Activated gamma-delta T cell (primary cell): ENCODE results near the gene AGBL4.

Source experiments
- DNase-seq: peaks from one replicate; lab custom pipeline; 2025; lab: John Stamatoyannopoulos, UW

The AGBL4 gene

GRCh38 chr1:48830715-48831114 is 1193.0 kb downstream of the AGBL4 start:
- no peak for DNase-seq

- no peak for DNase-seq
Observed at GRCh38 chr1:48829446-48829845, 1194.3 kb downstream of the AGBL4 start.

GRCh38 chr1:48823168-48823567 is 1200.6 kb downstream of the AGBL4 start:
- no peak for DNase-seq

- DNase-seq, result no peak
Observed at GRCh38 chr1:48820491-48820890, 1203.3 kb downstream of the AGBL4 start.

- DNase-seq, result no peak
Observed at GRCh38 chr1:48817505-48818114, 1206.1 kb downstream of the AGBL4 start.

- DNase-seq, result no peak
Observed at GRCh38 chr1:48810740-48811139, 1213.0 kb downstream of the AGBL4 start.

GRCh38 chr1:48808496-48808895 is 1215.3 kb downstream of the AGBL4 start:
- no peak for DNase-seq

- no peak for DNase-seq
Observed at GRCh38 chr1:48807554-48808260, 1216.0 kb downstream of the AGBL4 start.

- DNase-seq, result no peak
Observed at GRCh38 chr1:48803474-48803873, 1220.3 kb downstream of the AGBL4 start.

- no peak for DNase-seq
Observed at GRCh38 chr1:48794816-48795215, 1228.9 kb downstream of the AGBL4 start.

- DNase-seq, result no peak
Observed at GRCh38 chr1:48793863-48794262, 1229.9 kb downstream of the AGBL4 start.

- no peak for DNase-seq
Observed at GRCh38 chr1:48792961-48793360, 1230.8 kb downstream of the AGBL4 start.

- no peak for DNase-seq
Observed at GRCh38 chr1:48790397-48790796, 1233.4 kb downstream of the AGBL4 start.

- DNase-seq, result no peak
Observed at GRCh38 chr1:48789903-48790302, 1233.9 kb downstream of the AGBL4 start.

- no peak for DNase-seq
Observed at GRCh38 chr1:48785869-48786268, 1237.9 kb downstream of the AGBL4 start.

GRCh38 chr1:48784301-48784700 is 1239.5 kb downstream of the AGBL4 start:
- no peak for DNase-seq

- DNase-seq, result no peak
Observed at GRCh38 chr1:48777219-48777895, 1246.4 kb downstream of the AGBL4 start.

- peak; percentile 23 for DNase-seq
Observed at GRCh38 chr1:48776393-48777218, 1247.1 kb downstream of the AGBL4 start, which contains the start of gene BEND5. TSS of gene BEND5 (minus strand) at chr1:48776891. CDS start at chr1:48776831, 60 bp downstream.

GRCh38 chr1:48775831-48776392 is 1247.8 kb downstream of the AGBL4 start:
- no peak for DNase-seq

- no peak for DNase-seq
Observed at GRCh38 chr1:48773133-48773532, 1250.6 kb downstream of the AGBL4 start.

GRCh38 chr1:48772211-48772610 is 1251.5 kb downstream of the AGBL4 start:
- no peak for DNase-seq

GRCh38 chr1:48771561-48771960 is 1252.2 kb downstream of the AGBL4 start:
- no peak for DNase-seq
